Natural killer cell (primary cell): ENCODE data around the gene FRZB. TPM values are rescaled to one million over a fixed set of nuclear protein-coding genes. Genes with fewer than 3 reads are reported as not detected.

Experiments
- ATAC-seq, 3 donors: fragments of 150-1000 bp in 2 of 3; fragments of 200-7000 bp in 1 of 3; cut with Tn5 transposase; 1 replicate in 1 of 3; 2 replicates in 2 of 3; pipeline ENCODE4 v1.10.0; 2021; ENCODE audit warnings: mild to moderate bottlenecking in 2 of 3, moderate library complexity in 2 of 3
- DNase-seq, 2 donors: peaks; one replicate each; pipeline versions ENCODE4 v3.0.0 to v3.0.0-alpha.2; 2013 to 2021; ENCODE audit warnings: mixed read lengths in 1 of 2
- H3K27ac ChIP-seq: one replicate; pipeline ENCODE4 v1.5.1; 2013; ENCODE audit warnings: mild to moderate bottlenecking, low read length
- H3K27me3 ChIP-seq: one replicate; pipeline ENCODE4 v1.6.1; 2013; ENCODE audit warnings: low read length; ENCODE audit not compliant: control insufficient read depth, insufficient read depth
- H3K36me3 ChIP-seq: one replicate; pipeline ENCODE4 v1.6.1; 2013; ENCODE audit warnings: low read length; ENCODE audit not compliant: control insufficient read depth, insufficient read depth
- H3K4me1 ChIP-seq: one replicate; pipeline ENCODE4 v1.6.1; 2013; ENCODE audit warnings: low read length; ENCODE audit not compliant: control insufficient read depth, insufficient read depth
- H3K4me3 ChIP-seq: one replicate; pipeline ENCODE4 v1.5.1; 2013; ENCODE audit warnings: low read length
- H3K9me3 ChIP-seq: one replicate; pipeline ENCODE4 v1.6.1; 2013; ENCODE audit warnings: low read length; ENCODE audit not compliant: control insufficient read depth, insufficient read depth
- H3K27ac Mint-ChIP-seq, 2 donors: one replicate each; pipeline ENCODE4 v1.8.0; 2022; ENCODE audit warnings: mild to moderate bottlenecking in 2 of 2, mixed read lengths in 2 of 2, moderate library complexity in 1 of 2
- H3K27me3 Mint-ChIP-seq, 2 donors: one replicate each; pipeline ENCODE4 v1.8.0; 2022; ENCODE audit warnings: low read depth in 2 of 2, mixed read lengths in 2 of 2
- H3K36me3 Mint-ChIP-seq: one replicate; pipeline ENCODE4 v1.8.0; 2022; ENCODE audit warnings: mixed read lengths
- H3K4me1 Mint-ChIP-seq, 2 donors: one replicate each; pipeline ENCODE4 v1.8.0; 2022; ENCODE audit warnings: mixed read lengths in 2 of 2
- H3K4me3 Mint-ChIP-seq: one replicate; pipeline ENCODE4 v1.8.0; 2022; ENCODE audit warnings: mild to moderate bottlenecking, moderate library complexity, mixed read lengths
- H3K9me3 Mint-ChIP-seq, 2 donors: one replicate each; pipeline ENCODE4 v1.8.0; 2022; ENCODE audit warnings: mixed read lengths in 2 of 2
- CTCF ChIP-seq: fragments of 200-600 bp; IDR thresholded peaks from one replicate; pipeline ENCODE4 v1.8.0; 2022; ENCODE audit warnings: antibody characterized with exemption
- WGBS: methylation state at CpG from one replicate; pipeline ENCODE4 v1.1.7; 2013; ENCODE audit warnings: missing lambda C conversion rate; ENCODE audit not compliant: insufficient coverage; 5-methylcytosine and 5-hydroxymethylcytosine counted together
- intact Hi-C: fragments of 100-400 bp; cut with micrococcal nuclease; formaldehyde crosslinking; loops from one replicate; pipeline ENCODE4 v1.14.2; 2022
- total RNA-seq, 4 donors: library from RNA; stranded (reverse); fragments of 120-200 nt in 1 of 4; gene quantifications; one replicate each; pipeline versions ENCODE4 v1.2.3 to v1.2.4, GENCODE V29; 2013 to 2022

The FRZB gene
- total RNA-seq, 3 donors from 2014 or later (not counting 1 experiment from before 2014, with no cell fraction given), result not detected

- ATAC-seq (no peak), DNase-seq (no peak)
- Histone ChIP-seq H3K27ac (no peak overlapping the region), H3K9me3 (no peaks in the 10 kb centered on the region), H3K4me1 (no peaks in the 10 kb centered on the region), H3K36me3 (no peaks in the 10 kb centered on the region), H3K27me3 (no peaks in the 10 kb centered on the region), H3K4me3 (no peak overlapping the region)
- no peak for TF ChIP-seq CTCF
- intact Hi-C loops, result no loop called here
- Mint-ChIP-seq H3K27ac (no peak overlapping the region), H3K4me3 (no peak overlapping the region), H3K4me1 (no peaks in the 10 kb centered on the region), H3K27me3 (peaks cover 7 to 12% of the 10 kb centered on the region in 2 donors), H3K9me3 (no peaks in the 10 kb centered on the region), H3K36me3 (no peaks in the 10 kb centered on the region)
- WGBS, result 89% methylated on average over 2 of the region's 2 CpGs
Measured at GRCh38 chr2:182827182-182827879, 39.1 kb downstream of the FRZB start.

DNA sequence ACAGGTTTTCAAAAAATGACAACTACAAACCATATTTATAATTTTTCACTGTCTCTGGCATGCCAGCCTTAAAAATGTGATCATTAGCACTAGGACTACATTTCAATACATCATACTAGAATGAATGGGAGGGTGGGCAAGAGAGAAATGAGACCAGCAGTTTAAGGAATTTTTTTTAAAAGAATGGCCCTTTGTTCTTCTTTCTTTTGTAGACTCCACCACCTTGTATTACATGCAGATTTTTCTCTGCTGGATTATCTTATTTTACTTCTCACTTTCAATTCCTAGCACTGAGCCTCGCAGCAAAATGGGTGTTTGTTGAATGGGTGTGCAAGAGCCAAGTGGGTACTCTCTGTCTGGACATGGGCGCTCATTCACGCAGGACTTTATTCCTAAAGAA lies 39.9 kb downstream of the FRZB start:
- no peak for TF ChIP-seq CTCF
- WGBS, result 92% methylated on average over 3 of the region's 3 CpGs
- no peaks in the 10 kb centered on the region for H3K4me1 ChIP-seq
- no peaks in the 10 kb centered on the region for H3K36me3 ChIP-seq
- no peaks in the 10 kb centered on the region for H3K4me1 Mint-ChIP-seq
- no peaks in the 10 kb centered on the region for H3K9me3 Mint-ChIP-seq
- H3K4me3 Mint-ChIP-seq, result no peak overlapping the region
- H3K27ac Mint-ChIP-seq, result no peak overlapping the region
- H3K9me3 ChIP-seq, result no peaks in the 10 kb centered on the region
- no peaks in the 10 kb centered on the region for H3K36me3 Mint-ChIP-seq
- H3K27me3 ChIP-seq, result no peaks in the 10 kb centered on the region
- peaks cover 7 to 9% of the 10 kb centered on the region in 2 donors for H3K27me3 Mint-ChIP-seq
- intact Hi-C loops, result no loop called here
- ATAC-seq, result no peak
- DNase-seq, result no peak
- no peak overlapping the region for H3K27ac ChIP-seq
- H3K4me3 ChIP-seq, result no peak overlapping the region

DNA sequence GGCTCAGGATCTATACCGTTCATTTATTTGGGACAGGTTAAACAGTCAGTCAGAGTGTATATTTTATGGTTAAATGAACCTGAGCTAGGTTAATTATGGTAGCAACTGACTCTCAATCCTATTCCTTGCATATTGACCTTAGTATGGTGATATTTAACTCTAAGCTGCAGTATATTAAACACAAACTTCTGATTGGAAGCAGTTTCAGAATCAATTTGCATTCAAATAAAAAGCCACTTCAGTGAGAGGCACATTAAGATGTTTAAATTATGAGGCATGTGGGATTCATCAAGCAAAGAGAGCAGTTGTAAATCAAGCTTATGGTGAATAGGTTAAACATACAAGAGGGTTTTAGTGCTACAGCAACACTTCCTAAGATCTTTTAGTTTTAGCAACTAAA lies 40.4 kb downstream of the FRZB start:
- no peaks in the 10 kb centered on the region for H3K4me1 Mint-ChIP-seq
- Histone ChIP-seq H3K4me1 (no peaks in the 10 kb centered on the region), H3K4me3 (no peak overlapping the region), H3K27ac (no peak overlapping the region), H3K9me3 (no peaks in the 10 kb centered on the region), H3K27me3 (no peaks in the 10 kb centered on the region), H3K36me3 (no peaks in the 10 kb centered on the region)
- ATAC-seq (no peak), DNase-seq (no peak)
- no peak for TF ChIP-seq CTCF
- no peaks in the 10 kb centered on the region for H3K9me3 Mint-ChIP-seq
- peaks cover 9% of the 10 kb centered on the region in 2 donors for H3K27me3 Mint-ChIP-seq
- H3K4me3 Mint-ChIP-seq, result no peak overlapping the region
- H3K36me3 Mint-ChIP-seq, result no peaks in the 10 kb centered on the region
- H3K27ac Mint-ChIP-seq, result no peak overlapping the region
- intact Hi-C loops, result no loop called here
- WGBS, result 88% methylated on average over 1 of the region's 1 CpG

- no peak for ATAC-seq
- 87% methylated on average over 6 of the region's 6 CpGs for WGBS
- intact Hi-C loops, result no loop called here
Measured at GRCh38 chr2:182824767-182825158, 41.7 kb downstream of the FRZB start.

More at GRCh38 chr2:182824767-182825158, 41.7 kb downstream of the FRZB start:
- no peaks in the 10 kb centered on the region for H3K4me1 ChIP-seq
- Mint-ChIP-seq H3K27me3 (peaks cover 9 to 11% of the 10 kb centered on the region in 2 donors), H3K4me1 (no peaks in the 10 kb centered on the region), H3K36me3 (no peaks in the 10 kb centered on the region), H3K4me3 (no peak overlapping the region), H3K27ac (no peak overlapping the region), H3K9me3 (no peaks in the 10 kb centered on the region)
- TF ChIP-seq CTCF, result no peak
- no peak overlapping the region for H3K4me3 ChIP-seq
- no peaks in the 10 kb centered on the region for H3K9me3 ChIP-seq
- DNase-seq, result no peak
- no peaks in the 10 kb centered on the region for H3K36me3 ChIP-seq
- H3K27ac ChIP-seq, result no peak overlapping the region
- H3K27me3 ChIP-seq, result no peaks in the 10 kb centered on the region
